HG03378 (cell line): ENCODE measurements around the gene SHC3.

Experiments
- ATAC-seq: cut with Tn5 transposase; IDR thresholded peaks from one replicate; pipeline ENCODE4 v1.9.1; 2021; ENCODE audit warnings: mild to moderate bottlenecking, moderate library complexity; ENCODE audit not compliant: unreplicated experiment

The SHC3 gene

GRCh38 chr9:89161221-89161620 lies 17.4 kb downstream of the SHC3 start:
- no peak for ATAC-seq

- no peak for ATAC-seq
Measured at GRCh38 chr9:89160806-89161205, 17.8 kb downstream of the SHC3 start.

- ATAC-seq, result no peak
Measured at GRCh38 chr9:89154651-89155336, 23.8 kb downstream of the SHC3 start.

- ATAC-seq, result no peak
Measured at GRCh38 chr9:89154218-89154617, 24.4 kb downstream of the SHC3 start.

- no peak for ATAC-seq
Measured at GRCh38 chr9:89153232-89154017, 25.2 kb downstream of the SHC3 start.

- no peak for ATAC-seq
Measured at GRCh38 chr9:89149726-89150125, 28.9 kb downstream of the SHC3 start.

- ATAC-seq, result no peak
Measured at GRCh38 chr9:89145097-89145496, 33.5 kb downstream of the SHC3 start.

- ATAC-seq, result no peak
Measured at GRCh38 chr9:89144238-89144637, 34.4 kb downstream of the SHC3 start.

- no peak for ATAC-seq
Measured at GRCh38 chr9:89143266-89143665, 35.4 kb downstream of the SHC3 start.

- no peak for ATAC-seq
Measured at GRCh38 chr9:89139455-89139854, 39.2 kb downstream of the SHC3 start.

DNA sequence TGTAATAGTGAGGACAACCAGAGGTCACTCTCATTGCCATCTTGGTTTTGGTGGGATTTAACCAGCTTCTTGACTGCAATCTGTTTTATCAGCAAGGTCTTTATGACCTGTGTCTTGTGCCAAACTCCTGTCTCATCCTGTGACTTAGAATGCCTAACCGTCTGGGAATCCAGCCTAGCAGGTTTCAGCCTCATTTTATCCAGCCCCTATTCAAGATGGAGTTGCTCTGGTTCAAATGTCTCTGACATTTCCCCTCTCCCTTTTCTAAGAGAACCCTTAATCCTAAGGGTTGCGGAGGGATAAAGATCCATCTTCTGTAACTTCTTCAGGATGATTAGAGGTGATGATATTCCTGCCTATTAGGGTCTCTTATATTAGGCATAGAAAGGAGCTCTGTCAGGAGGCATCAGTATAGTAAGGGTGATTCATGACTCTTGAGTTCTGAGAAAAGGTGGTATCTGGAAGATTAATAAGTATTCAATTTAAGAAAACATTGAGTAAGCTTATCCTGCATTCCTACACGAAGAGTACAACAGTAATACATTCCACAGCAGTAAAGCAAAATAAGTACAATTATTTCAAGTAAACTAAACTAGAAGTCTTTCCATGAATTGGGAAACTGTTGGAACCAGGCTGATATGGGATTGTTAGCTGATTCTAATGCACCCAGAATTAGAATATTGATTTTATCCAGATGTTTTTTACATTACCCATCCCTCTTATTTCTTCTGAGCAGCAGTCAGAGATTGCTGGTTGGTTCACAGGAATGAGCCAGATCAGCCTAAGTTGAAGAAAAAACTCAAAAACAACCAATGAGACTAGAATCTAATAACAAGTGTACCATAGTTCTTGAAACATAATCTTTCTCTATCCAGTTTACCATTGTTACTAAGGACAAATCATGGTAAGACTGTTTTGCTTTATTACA lies 39.9 kb downstream of the SHC3 start:
- no peak for ATAC-seq

DNA sequence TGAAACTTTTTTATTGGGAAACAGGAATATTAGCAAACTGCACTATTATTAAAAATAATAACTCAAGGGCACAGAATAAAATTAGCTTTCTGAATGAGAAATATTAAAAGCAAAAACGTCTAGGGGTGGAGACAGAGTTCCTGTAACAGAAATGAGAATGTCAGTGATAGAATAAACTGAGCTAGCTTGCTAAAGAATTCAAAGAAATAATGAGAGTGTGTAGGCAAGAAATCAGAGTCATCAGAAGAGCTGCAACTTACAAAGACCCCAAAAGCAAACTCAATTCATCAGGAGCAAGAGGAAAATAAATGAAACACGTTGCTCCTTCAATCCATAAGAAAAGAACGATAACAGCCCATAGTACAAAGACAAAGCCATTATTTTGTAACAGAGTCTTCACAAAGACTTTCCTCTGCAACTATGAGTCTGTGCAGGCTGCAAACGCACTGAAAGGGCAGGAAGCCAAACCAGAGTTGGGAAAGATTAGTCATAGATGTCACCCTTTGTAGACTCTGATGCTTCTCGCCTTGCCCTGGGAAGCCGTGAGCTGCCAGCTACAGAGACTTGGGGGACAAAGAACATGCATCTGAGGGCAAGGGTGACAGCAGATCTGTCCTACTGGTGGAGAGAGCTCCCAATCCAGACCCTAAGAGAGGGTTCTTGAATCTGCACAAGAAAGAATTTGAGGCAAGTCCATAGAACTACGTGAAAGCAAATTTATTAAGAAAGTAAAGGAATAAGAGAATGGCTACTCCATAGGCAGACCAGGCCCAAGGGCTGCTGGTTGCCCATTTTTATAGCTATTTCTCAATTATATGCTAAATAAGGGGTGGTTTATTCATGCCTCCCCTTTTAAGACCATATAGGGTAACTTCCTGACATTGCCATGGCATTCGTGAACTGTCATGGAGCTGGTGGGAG lies 40.8 kb downstream of the SHC3 start:
- no peak for ATAC-seq

- ATAC-seq, result no peak
Measured at GRCh38 chr9:89135591-89136166, 42.9 kb downstream of the SHC3 start.

GRCh38 chr9:89134709-89135108 lies 43.9 kb downstream of the SHC3 start:
- no peak for ATAC-seq

DNA sequence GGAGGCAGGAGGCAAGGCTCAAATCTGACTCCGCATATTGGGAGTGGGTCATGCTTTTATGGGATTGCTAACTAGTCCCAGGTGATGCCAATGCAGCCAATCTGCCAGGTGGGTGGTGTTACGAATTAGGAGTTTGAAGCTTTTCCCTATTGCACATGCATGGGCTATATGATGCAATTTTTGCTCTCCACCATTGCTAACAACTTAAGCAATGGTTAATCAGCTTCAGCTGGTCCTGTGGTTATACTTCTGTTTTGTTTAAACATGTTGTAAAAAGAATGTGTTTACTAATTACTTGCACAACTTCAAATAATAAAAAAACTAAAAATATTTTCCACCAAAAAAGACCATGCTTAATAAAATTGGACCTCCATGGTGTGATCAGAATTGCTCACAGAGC lies 55.7 kb downstream of the SHC3 start:
- ATAC-seq, result no peak

DNA sequence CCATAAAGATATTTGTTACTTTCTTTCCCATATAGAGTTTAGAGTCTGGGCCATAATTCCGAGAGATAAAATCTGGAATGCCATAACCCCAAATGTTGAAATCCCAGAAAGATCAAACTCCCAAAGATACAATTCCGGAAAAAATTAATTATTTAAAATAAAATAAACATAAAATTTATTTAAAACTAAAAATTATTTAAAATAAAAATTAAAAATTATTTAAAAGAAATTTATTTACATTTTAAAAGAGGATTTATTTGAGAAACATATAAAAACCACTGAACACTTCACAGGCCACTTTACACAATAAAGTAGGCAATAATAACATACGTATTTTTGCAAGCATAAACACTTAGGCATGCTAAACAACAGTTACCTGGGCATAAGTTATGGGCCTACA lies 57.9 kb downstream of the SHC3 start:
- ATAC-seq, result no peak

- ATAC-seq, result no peak
Measured at GRCh38 chr9:89116805-89117192, 61.8 kb downstream of the SHC3 start.

DNA sequence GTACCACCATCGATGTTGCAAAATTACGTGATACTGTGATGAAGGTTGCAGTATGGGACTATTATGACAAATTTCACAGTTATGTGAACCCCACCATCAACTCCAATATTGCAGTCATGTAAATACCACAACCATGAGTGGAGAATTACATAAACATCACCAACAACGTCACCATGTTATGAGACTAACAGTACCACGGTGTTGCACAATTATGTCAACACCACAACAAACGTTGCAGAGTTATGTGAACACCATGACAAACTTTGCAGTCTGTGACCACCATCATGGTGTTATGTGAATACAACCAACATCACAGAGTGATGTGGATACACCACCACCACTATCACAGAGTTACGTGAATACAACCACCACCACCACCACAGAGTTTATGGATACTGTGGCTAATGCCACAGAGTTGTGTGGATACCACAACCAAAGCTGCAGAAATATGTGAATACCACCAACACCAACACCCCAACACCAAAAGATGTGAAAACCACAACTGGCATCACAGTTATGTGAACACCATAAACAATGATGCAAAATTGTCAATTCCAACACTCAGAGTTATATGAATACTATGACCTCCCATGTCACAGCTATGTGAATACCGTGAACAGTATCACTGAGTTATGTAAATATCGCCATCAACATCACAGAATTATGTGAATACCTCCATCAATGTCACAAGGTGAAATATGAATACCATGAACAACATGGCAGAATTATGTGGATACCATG lies 62.4 kb downstream of the SHC3 start:
- ATAC-seq, result no peak

GRCh38 chr9:89115426-89115825 lies 63.2 kb downstream of the SHC3 start:
- no peak for ATAC-seq
